HG03064 (cell line): ENCODE data around the gene C9orf72.
"Not testable (repeated sequence)": the region's sequence is repeated elsewhere in the genome, so short reads cannot be mapped to it uniquely, and the experiment has no call there.

Source experiments
- ATAC-seq: cut with Tn5 transposase; IDR thresholded peaks from one replicate; pipeline ENCODE4 v1.9.1; 2021; ENCODE audit warnings: low read depth; ENCODE audit not compliant: unreplicated experiment

The C9orf72 gene, protein sequence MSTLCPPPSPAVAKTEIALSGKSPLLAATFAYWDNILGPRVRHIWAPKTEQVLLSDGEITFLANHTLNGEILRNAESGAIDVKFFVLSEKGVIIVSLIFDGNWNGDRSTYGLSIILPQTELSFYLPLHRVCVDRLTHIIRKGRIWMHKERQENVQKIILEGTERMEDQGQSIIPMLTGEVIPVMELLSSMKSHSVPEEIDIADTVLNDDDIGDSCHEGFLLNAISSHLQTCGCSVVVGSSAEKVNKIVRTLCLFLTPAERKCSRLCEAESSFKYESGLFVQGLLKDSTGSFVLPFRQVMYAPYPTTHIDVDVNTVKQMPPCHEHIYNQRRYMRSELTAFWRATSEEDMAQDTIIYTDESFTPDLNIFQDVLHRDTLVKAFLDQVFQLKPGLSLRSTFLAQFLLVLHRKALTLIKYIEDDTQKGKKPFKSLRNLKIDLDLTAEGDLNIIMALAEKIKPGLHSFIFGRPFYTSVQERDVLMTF

DNA sequence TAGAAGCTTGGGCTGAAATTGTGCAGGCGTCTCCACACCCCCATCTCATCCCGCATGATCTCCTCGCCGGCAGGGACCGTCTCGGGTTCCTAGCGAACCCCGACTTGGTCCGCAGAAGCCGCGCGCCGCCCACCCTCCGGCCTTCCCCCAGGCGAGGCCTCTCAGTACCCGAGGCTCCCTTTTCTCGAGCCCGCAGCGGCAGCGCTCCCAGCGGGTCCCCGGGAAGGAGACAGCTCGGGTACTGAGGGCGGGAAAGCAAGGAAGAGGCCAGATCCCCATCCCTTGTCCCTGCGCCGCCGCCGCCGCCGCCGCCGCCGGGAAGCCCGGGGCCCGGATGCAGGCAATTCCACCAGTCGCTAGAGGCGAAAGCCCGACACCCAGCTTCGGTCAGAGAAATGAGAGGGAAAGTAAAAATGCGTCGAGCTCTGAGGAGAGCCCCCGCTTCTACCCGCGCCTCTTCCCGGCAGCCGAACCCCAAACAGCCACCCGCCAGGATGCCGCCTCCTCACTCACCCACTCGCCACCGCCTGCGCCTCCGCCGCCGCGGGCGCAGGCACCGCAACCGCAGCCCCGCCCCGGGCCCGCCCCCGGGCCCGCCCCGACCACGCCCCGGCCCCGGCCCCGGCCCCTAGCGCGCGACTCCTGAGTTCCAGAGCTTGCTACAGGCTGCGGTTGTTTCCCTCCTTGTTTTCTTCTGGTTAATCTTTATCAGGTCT is at the start of gene C9orf72:
Gene C9orf72 (minus strand): TSS at position 564 of the 716 bp plus-strand sequence. CDS start 6,361 bp downstream, outside the sequence.
- peak; percentile 63 for ATAC-seq

DNA sequence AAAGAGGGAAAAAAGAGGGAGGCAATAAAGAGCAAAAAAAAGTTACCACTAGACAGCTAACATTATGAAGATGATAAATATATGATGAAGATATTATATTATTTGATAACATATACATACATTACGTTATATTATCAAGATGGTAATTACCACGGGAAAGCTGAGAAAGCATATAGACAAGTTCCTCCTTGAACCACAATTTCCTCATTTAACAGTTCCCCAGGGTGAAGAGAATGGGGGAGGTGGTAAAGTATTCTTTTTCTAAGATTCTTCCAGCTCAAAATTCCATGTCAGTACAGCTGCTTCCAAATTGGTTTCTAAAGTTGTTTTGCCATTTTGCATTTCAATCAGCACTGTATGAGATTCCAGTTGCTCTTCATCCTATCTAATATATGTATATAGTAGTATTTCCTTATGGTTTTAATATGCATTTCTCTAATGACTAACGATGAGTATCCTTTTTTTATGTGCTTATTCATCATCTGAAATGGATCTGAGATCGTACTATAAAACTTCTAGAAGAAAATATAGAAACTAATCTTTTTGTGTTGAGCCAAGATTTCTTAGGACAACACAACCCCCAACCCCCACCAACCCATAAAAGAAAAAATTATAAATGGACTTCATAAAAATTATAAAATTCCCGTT is 49.5 kb upstream of the C9orf72 start:
- ATAC-seq = no peak

DNA sequence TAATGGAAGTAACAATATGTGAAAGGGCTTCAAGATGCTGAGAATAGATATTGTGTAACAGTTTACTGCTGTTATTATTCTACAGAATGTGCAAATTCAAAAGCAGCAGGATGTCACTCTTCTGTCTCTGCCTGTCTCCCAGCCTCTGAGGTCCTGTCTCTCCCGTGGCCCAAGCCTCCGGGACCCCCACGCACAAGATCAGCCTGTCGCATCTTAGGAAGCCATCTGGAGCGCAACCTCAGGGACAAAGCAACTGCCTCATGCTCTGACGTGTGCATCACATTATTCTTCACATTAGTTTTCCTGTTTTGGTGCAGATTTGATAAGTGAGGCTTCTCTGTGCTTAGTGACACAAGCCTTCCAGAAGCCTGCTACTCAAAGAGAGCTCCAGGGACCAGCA is 46.5 kb upstream of the C9orf72 start:
- no peak for ATAC-seq

DNA sequence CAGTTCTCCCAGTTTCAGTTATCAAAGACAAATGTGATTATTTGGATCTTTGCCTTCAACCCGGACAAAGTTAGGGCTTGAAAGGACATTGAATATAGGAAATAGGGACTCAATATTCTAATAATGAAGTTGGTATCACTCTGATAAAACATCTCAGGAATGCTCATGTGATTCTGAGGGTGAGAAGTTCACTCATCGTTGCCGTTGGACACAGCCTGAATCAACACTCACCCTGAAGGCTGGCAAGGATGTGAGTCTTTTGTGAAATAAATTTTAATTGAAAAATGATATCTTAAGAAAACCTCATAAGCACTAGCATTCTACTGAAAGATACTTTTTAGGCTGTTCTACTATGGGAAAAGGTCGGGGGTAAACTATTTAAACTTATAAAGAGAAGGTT is 44.8 kb upstream of the C9orf72 start:
- ATAC-seq = no peak

DNA sequence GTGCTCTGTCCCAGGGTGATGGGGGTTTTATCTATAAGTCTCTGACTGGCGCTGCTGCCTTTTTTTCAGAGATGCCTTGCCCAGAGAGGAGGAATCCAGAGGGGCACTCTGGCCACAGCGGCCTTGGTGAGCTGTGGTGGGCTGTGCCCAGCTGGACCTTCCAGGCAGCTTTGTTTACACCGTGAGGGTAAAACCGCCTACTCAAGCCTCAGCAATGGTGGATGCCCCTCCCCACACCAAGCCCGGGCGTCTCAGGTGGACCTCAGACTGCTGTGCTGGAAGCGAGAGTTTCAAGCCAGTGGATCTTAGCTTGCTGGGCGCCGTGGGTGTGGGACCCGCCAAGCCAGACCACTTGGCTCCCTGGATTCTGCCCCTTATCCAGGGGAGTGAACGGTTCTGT is 41.3 kb upstream of the C9orf72 start:
- no peak for ATAC-seq

DNA sequence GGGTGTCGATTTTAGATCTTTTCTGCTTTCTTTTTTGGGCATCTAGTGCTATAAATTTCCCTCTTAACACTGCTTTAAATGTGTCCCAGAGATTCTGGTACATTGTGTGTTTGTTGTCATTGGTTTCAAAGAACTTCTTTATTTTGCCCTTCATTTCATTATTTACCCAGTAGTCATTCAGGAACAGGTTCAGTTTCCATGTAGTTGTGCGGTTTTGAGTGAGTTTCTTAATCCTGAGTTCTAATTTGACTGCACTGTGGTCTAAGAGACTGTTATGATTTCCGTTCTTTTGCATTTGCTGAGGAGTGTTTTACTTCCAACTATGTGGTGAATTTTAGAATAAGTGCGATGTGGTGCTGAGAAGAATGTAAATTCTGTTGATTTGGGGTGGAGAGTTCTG is 38.8 kb upstream of the C9orf72 start:
- not testable (repeated sequence) for ATAC-seq

DNA sequence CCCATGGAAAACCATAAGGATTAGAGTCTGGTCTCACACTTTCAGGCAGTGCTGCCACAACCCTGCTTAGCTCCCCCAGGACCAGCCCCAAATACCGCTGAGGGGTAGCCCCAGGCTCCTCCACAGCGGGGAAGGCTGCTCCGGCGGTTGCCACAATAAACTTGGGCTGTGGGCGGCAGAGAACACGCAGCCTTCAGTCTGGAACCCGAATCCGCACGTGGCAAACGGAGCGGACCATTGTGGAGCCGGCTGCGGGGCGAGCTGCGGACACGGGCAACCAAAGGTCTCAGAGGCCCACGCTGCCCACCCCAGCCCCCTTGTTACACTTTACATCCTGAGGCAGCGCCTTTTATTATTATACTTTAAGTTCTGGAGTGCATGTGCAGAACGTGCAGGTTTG is 37.3 kb upstream of the C9orf72 start:
- ATAC-seq = no peak

DNA sequence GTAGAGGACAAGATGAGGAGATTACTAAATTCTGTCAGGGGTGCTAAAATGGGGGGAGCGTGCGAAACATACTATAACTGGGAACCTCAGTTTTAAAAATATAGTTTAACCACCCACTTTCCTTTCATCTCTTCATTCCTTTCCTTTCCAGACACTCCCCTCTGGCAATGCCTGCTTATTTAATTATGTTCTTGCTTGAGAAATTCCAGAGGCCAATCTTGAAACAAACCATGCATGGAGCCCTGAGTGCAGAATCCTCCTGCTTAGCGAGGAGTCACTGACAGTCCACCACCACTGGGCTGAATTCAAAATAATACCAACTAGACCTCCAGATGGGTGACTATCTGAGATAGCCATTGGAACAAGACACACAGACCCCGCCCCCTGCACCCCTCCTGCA is 29.7 kb upstream of the C9orf72 start:
- no peak for ATAC-seq

DNA sequence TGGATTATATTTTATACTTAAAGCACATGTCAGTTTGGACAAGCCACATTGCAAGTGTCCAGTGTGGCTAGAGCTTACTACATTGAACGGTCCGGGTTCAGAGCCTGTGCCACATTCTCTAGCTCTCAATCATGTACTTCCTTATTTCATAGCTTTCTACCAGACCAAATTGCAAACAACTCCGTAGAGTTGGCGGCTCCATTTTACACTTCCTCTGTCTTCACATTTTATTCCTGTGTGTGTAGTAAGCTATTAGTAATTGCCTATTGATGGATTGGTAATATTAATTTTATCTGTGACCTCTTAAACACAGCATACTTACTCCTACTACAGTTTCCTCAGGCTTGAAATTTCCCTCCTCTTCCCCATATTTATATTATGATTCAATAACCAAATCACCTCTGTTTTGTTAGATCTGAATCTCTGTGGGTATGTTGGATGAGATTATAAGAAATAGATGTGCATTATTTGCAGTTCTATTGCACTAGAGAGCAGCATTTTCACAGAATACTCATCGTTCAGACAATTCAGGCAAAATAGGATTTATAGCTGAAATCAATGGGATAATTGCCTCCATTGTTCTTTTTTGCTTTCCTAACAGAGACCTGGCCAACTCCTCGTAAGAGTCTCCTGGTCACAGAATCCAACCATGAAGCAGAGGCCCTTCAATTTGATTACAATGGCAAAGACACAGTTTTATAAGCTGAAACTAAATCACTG is 29.0 kb upstream of the C9orf72 start:
- no peak for ATAC-seq

DNA sequence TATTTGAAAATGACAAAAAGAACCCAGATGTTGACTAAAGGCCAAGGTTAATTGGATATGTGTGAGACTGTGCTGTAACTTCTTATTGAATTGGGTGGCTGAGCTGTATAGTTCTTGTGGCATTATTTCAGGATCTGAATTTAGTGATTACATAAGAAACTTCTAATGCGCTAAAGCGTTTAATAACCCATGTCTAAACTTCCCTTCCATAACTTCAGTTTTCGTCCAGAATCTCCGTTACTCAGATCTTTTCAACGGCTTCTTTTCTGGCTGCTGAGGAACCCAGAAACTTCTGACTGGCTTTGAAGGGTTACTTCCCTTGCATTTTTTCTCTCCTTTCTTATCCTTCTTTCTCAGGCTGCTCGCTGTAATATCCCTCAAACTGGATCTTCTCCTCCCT is 28.1 kb upstream of the C9orf72 start:
- no peak for ATAC-seq

DNA sequence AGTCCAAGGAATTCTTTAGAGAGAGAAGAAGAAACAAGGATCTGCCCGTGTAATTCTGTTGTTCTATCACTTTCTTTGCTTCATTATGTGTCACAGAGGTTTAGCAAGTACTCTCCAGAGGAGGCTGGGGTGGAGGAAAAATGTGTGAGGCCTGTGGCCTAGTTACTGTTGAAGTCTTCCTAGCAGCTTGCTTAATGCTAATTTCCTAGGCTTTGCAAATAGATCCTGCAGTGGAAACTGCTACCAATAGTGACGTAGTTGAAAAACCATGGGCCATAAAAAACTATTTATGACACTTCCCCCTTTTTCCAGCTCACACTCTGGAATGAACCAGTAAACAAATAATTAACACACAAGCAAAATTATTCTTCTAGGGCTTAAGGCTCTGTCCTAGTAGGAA is 27.0 kb upstream of the C9orf72 start:
- no peak for ATAC-seq

DNA sequence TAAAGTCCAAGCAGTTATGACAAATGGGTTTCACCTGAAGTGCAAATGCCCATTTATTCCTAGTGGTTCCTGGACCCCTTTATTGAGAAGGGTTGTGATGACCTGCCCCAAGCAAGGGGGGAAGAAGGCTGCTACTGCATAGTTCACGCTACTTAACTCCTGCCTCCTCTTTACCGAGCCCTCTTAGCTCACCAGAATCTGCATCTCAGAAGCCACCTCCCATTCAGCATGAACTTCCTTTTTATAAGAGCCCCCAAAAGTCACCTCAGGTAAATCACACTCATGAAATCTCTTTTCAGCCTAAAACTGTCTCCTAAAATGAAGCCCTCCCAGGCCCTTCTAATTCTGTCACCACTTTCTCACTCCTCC is 26.6 kb upstream of the C9orf72 start:
- ATAC-seq = no peak

DNA sequence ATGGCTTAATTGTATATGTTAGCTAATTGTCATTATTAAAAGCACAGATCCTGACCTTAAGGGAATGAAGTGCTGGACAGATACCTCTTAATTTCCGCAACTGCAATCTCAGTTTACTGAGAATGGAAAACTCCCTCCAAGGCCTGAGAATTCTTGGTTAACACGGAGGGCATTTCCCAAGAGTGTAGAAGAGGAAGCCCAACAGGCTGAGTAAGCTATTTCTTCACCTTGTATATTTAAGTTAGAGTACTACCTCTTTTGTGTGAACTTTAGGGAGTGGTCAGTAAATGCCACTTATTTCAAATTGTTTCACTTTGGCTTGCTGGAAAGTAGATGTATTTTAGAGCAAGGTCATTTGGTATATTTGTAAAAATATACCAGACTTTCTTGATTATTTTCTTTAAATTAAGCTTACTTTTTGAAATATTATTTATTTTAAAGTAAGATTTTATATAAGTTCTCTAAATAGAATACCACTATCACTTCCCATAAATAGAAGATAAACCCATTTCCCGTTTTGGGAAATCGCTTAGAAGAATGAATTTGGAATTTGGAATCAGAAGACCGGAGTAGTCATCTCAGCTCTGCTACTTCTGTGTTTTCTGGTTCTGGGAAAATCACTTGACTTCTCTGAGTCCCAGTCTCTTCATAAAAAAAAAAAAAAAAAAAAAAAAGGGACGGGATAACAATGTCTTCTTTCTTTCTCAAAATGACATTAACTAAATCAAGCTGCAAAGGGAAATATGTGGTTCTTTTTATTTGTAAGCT is 26.0 kb upstream of the C9orf72 start:
- no peak for ATAC-seq

DNA sequence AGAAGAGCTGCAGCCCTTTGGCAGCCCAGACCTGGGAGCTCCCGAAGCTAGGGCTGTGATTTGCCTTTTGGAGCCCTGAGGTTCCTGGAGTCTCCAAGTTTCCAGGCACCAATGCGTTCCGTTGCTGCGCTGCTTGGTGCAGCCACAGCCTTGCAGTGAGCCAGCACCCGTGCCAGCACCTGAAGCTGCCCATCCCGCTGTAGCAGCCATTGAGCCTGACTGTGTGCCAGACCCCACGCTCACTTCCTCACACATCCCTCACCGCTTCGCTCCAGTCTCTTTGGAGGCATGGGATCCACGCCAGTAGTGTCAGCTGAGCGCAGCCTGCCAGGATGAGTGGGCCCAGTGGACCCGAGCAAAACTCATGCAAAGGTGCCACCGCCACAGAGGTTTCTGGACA is 22.5 kb upstream of the C9orf72 start:
- no peak for ATAC-seq

DNA sequence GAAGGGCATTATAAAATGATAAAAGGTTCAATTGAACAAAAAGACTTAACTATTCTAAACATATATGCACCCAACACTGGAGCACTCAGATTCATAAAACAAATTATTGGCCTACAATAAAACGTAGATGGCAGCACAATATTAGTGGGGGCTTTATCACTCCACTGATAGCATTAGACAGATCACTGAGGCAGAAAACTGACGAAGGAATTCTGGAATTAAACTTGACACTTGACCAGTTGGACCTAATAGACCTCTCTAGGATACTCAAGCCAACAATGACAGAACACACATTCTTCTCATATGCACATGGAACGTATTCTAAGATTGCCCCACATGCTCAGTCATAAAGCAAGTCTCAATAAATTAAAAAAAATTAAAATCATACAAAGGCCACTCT is 18.4 kb upstream of the C9orf72 start:
- ATAC-seq = no peak

DNA sequence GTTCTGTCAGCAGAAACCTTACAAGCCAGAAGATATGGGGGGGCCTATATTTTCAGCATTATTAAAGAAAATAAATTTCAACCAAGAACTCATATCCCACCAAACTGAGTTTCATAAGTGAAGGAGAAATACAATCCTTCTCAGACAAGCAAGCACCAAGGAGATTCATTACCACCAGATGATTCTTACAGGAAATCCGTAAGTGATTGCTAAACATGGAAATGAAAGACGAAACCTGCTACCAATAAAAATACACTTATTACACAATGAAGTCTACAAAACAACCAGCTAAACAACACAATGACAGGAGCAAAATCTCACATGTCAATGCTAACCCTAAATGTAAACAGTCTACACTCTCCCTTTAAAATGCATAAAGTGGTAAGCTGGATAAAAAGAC is 17.8 kb upstream of the C9orf72 start:
- ATAC-seq = no peak

DNA sequence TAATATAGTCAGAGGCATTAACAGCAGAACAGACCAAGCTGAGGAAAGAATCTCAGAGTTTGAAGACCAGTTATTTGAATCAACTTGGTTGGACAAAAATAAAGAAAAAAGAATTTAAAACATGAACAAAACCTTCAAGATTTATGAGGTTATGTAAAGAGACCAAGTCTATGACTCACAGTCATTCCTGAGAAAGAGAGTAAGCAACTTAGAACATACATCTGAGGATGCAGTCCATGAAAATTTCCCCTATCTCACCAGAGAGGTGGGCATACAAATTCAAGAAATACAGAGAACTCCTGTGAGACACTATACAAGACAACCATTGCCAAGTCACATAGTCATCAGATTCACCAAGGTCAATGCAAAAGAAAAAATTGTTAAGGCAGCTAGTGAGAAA is 17.4 kb upstream of the C9orf72 start:
- no peak for ATAC-seq

DNA sequence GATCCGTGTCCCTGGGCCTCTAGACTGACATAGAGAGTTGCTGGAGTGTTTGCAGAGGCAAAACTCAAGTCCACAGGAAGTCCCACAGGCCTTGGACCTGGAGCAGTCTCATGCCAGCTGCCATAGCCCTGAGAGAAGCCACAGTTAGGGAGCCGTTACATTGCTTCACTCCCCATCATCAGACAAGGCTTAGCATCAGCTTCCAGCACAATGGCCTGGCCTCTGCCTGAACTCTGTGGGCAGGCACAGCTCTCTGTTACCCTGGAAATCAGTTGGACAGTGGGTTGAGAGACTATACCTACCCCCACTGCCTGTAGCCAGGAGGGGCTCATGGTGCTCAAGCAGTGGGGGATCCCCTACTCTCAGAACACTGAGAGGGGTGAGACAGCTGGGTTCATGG is 16.2 kb upstream of the C9orf72 start:
- ATAC-seq = no peak

DNA sequence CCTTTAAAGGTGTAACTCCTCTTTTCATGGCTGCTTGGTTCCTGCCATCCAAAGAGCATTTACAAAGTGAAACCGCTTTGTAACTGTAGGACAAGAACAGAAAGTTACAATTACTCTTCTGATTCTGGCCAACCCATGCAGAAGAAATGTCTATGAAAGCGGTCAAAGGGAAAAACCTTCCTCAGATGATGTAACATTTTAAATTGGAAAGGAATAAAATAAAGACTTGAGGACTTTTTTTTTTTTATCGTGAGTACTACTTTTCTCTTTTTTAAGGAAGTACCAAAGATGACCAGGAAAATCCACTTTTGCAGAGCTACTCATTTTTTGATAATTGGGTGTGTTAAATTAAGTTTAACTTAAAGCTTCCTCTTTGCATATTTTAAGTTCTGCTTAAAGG is 13.0 kb upstream of the C9orf72 start:
- no peak for ATAC-seq

DNA sequence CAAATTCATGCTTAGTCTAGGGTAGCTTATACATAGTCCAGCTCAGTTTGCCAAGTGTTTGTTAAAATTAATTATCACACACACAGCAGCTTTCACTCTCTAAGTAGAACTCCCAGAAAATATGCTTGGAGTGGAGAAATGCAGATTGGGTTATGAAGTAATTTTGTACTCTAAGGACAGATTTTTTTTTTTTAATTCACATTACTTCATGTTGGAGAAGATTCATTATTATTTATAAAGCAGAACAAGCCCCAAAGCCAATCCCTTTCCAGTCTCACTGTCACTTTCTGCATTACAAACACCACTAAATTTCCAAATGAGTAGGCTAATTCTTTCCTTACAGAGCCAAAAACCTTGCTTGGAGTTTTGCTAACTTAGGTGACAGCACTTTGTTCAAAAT is 11.7 kb upstream of the C9orf72 start:
- ATAC-seq = no peak
